HEK293T (cell line): ENCODE results near the gene AMH.

Source experiments
- BHLHE40 ChIP-seq: fragments of 450-650 bp; IDR thresholded peaks from 2 replicates; pipeline ENCODE4 v1.6.1; 2016; ENCODE audit warnings: mild to moderate bottlenecking, moderate library complexity, borderline replicate concordance
- ELF4 ChIP-seq: fragments of 450-650 bp; IDR thresholded peaks from 2 replicates; pipeline ENCODE4 v1.6.1; 2017; ENCODE audit warnings: antibody characterized with exemption
- HDGF ChIP-seq: fragments of 450-650 bp; IDR thresholded peaks from 2 replicates; pipeline ENCODE4 v1.6.1; 2017; ENCODE audit warnings: antibody characterized with exemption, borderline replicate concordance

GRCh38 chr19:2282862-2283237 is 33.7 kb downstream of the AMH start:
- TF ChIP-seq ELF4 (no peak), HDGF (no peak), BHLHE40 (no peak)
